GM23338 (cell line): ENCODE measurements around the gene CRYBB3. TPM values are rescaled to one million over a fixed set of nuclear protein-coding genes. Genes with fewer than 3 reads are reported as not detected.

Experiments used
- ATAC-seq: fragments of 200-7000 bp; cut with Tn5 transposase; 3 replicates; pipeline ENCODE4 v1.9.1; 2020
- DNase-seq: peaks from one replicate; pipeline ENCODE4 v3.0.0-alpha.2; 2015; ENCODE audit warnings: low spot score
- H2AFZ ChIP-seq: fragments of 200-600 bp; sonication (generic); 2 replicates; pipeline ENCODE4 v1.8.0; 2016; ENCODE audit warnings: antibody characterized with exemption, mild to moderate bottlenecking, moderate library complexity
- H3F3A ChIP-seq: fragments of 200-600 bp; sonication (generic); replicated peaks from 2 replicates; pipeline ENCODE4 v1.8.0; 2017; ENCODE audit warnings: antibody characterized with exemption, mixed run types, low read depth
- H3K27ac ChIP-seq: fragments of 200-600 bp; sonication (generic); 2 replicates; pipeline ENCODE4 v1.6.1; 2016; ENCODE audit warnings: low read depth
- H3K27me3 ChIP-seq: fragments of 200-600 bp; sonication (generic); 2 replicates; pipeline ENCODE4 v1.8.0; 2016; ENCODE audit warnings: mild to moderate bottlenecking, mixed run types, moderate library complexity; ENCODE audit not compliant: insufficient read depth
- H3K36me3 ChIP-seq: fragments of 200-600 bp; sonication (generic); 2 replicates; pipeline ENCODE4 v1.8.0; 2016; ENCODE audit warnings: mild to moderate bottlenecking; ENCODE audit not compliant: insufficient read depth
- H3K4me1 ChIP-seq: fragments of 200-600 bp; sonication (generic); 2 replicates; pipeline ENCODE4 v1.8.0; 2016; ENCODE audit warnings: mild to moderate bottlenecking, moderate library complexity; ENCODE audit not compliant: insufficient read depth
- H3K4me2 ChIP-seq: fragments of 200-600 bp; sonication (generic); 2 replicates; pipeline ENCODE4 v1.7.1; 2017; ENCODE audit warnings: mixed run types
- H3K4me3 ChIP-seq: fragments of 200-600 bp; sonication (generic); 2 replicates; pipeline ENCODE4 v1.6.1; 2016; ENCODE audit warnings: mixed run types
- H3K79me2 ChIP-seq: fragments of 200-600 bp; sonication (generic); replicated peaks from 2 replicates; pipeline ENCODE4 v1.8.0; 2017; ENCODE audit warnings: mild to moderate bottlenecking; ENCODE audit not compliant: insufficient read depth
- H3K9me2 ChIP-seq: fragments of 200-600 bp; sonication (generic); 2 replicates; pipeline ENCODE4 v1.8.0; 2017; ENCODE audit not compliant: insufficient read depth
- H4K20me1 ChIP-seq: fragments of 200-600 bp; sonication (generic); replicated peaks from 2 replicates; pipeline ENCODE4 v1.8.0; 2017; ENCODE audit warnings: mild to moderate bottlenecking; ENCODE audit not compliant: insufficient read depth
- H3K27ac Mint-ChIP-seq: 2 replicates; pipeline ENCODE4 v1.8.0; 2020; ENCODE audit warnings: inconsistent platforms, mild to moderate bottlenecking, moderate library complexity, mixed read lengths
- H3K27me3 Mint-ChIP-seq: 3 replicates; pipeline ENCODE4 v1.8.0; 2022; ENCODE audit warnings: low read depth, mild to moderate bottlenecking, moderate library complexity, mixed read lengths, inconsistent platforms; ENCODE audit not compliant: insufficient read depth, poor library complexity
- H3K36me3 Mint-ChIP-seq: 3 replicates; pipeline ENCODE4 v1.8.0; 2021; ENCODE audit warnings: low read depth, mild to moderate bottlenecking, inconsistent platforms, moderate library complexity, mixed read lengths
- H3K4me1 Mint-ChIP-seq: 3 replicates; pipeline ENCODE4 v1.8.0; 2020; ENCODE audit warnings: mild to moderate bottlenecking, inconsistent platforms, mixed read lengths
- H3K4me3 Mint-ChIP-seq: 3 replicates; pipeline ENCODE4 v1.8.0; 2021; ENCODE audit warnings: moderate library complexity, mild to moderate bottlenecking, inconsistent platforms, mixed read lengths
- H3K9me3 Mint-ChIP-seq: 3 replicates; pipeline ENCODE4 v1.8.0; 2020; ENCODE audit warnings: moderate library complexity, mild to moderate bottlenecking, inconsistent platforms, mixed read lengths
- CREB1 ChIP-seq: fragments of 250-450 bp; sonication (Bioruptor Pico); IDR thresholded peaks from 2 replicates; pipeline ENCODE4 v1.5.0; 2020; ENCODE audit warnings: low read depth, mild to moderate bottlenecking, moderate library complexity
- EZH2 ChIP-seq: fragments of 200-600 bp; sonication (generic); IDR thresholded peaks from one replicate; pipeline ENCODE4 v1.8.0; 2017; ENCODE audit warnings: antibody characterized with exemption, mild to moderate bottlenecking, low read depth; ENCODE audit not compliant: unreplicated experiment
- EZH2phosphoT487 ChIP-seq: fragments of 200-600 bp; sonication (generic); IDR thresholded peaks from one replicate; pipeline ENCODE4 v1.8.1; 2018; ENCODE audit warnings: antibody characterized with exemption; ENCODE audit not compliant: unreplicated experiment
- JUNB ChIP-seq: IDR thresholded peaks from one replicate; pipeline ENCODE4 v1.6.1; 2016; ENCODE audit warnings: antibody characterized with exemption; ENCODE audit not compliant: unreplicated experiment
- NANOG ChIP-seq: IDR thresholded peaks from 2 replicates; pipeline ENCODE4 v1.6.1; 2016; ENCODE audit warnings: antibody characterized with exemption, borderline replicate concordance
- POLR2AphosphoS5 ChIP-seq: IDR thresholded peaks from 2 replicates; pipeline ENCODE4 v1.6.1; 2016; ENCODE audit warnings: antibody characterized with exemption, low read depth
- STAT1 ChIP-seq: IDR thresholded peaks from one replicate; pipeline ENCODE4 v1.6.1; 2016; ENCODE audit warnings: antibody characterized with exemption; ENCODE audit not compliant: unreplicated experiment
- ZNF114 ChIP-seq: fragments of 250-450 bp; sonication (Bioruptor Pico); IDR thresholded peaks from 2 replicates; pipeline ENCODE4 v1.5.0; 2020; ENCODE audit warnings: mild to moderate bottlenecking, moderate library complexity
- ZNF331 ChIP-seq: fragments of 250-450 bp; sonication (Bioruptor Pico); IDR thresholded peaks from 2 replicates; pipeline ENCODE4 v1.5.0; 2020; ENCODE audit warnings: low read depth, mild to moderate bottlenecking, moderate library complexity
- polyA plus RNA-seq: library from polyadenylated mRNA; unstranded; fragments of >200 nt; fragmentation: Nextera tagmentation; extraction: Ambion mirVana; gene quantifications from 2 replicates; pipeline ENCODE4 v1.2.1, GENCODE V29; 2016
- total RNA-seq: library from RNA; depleted of rRNA; stranded (reverse); fragments of >200 nt; shearing (Covaris generic); gene quantifications from 2 replicates; pipeline ENCODE4 v1.2.3, GENCODE V29; 2014
- TF ChIP-seq, protein P1 (sequence below), 2 experiments: fragments of 200-600 bp in 1 of 2; sonication (generic) in 1 of 2; conservative IDR thresholded peaks; 2 replicates each; pipeline versions ENCODE4 v1.5.1 to v1.6.1; 2016 to 2017; ENCODE audit warnings: antibody characterized with exemption in 2 of 2, low read depth in 2 of 2, mild to moderate bottlenecking in 2 of 2, moderate library complexity in 1 of 2
- TF ChIP-seq, protein P2 (sequence below): fragments of 250-450 bp; sonication (Bioruptor Pico); IDR thresholded peaks from 2 replicates; pipeline ENCODE4 v1.5.0; 2020; ENCODE audit warnings: mild to moderate bottlenecking, moderate library complexity
- TF ChIP-seq, protein P3 (sequence below): IDR thresholded peaks from 2 replicates; pipeline ENCODE4 v1.6.1; 2016; ENCODE audit warnings: antibody characterized with exemption
- TF ChIP-seq, protein P4 (sequence below): IDR thresholded peaks from one replicate; pipeline ENCODE4 v1.6.1; 2018; ENCODE audit warnings: antibody characterized with exemption; ENCODE audit not compliant: unreplicated experiment

The CRYBB3 gene
- total and polyA plus RNA-seq, 2 experiments from 2014 or later, result 0.28 TPM; not detected in 1

DNA sequence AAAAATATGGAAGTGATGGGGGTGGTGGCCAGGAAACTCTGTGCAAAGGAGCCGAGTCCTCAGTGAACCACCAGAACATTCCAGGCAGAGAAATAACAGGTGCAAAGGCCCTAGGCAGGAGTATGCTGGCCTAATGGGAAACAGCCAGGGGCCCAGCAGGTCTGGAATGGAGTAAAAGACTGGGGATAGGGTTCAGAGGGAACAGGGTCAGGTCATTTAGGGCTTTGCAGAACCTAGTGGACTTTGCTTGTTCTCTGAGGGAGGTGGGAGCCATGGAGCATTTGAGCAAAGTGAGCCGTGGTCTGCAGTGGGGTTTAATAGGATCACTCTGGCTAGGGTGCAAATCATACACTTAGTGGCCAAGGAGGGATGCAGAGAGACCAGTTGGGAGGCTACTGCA is 8.7 kb downstream of the CRYBB3 start:
- H3K27ac Mint-ChIP-seq, result no peak overlapping the region
- H3K4me1 Mint-ChIP-seq, result no peaks in the 10 kb centered on the region
- H3K27ac ChIP-seq, result no peak overlapping the region
- H4K20me1 ChIP-seq, result no peaks in the 10 kb centered on the region
- H3K27me3 ChIP-seq, result no peaks in the 10 kb centered on the region
- peaks cover 2% of the 10 kb centered on the region for H3K27me3 Mint-ChIP-seq
- H3F3A ChIP-seq, result no peaks in the 10 kb centered on the region
- DNase-seq (no peak), ATAC-seq (no peak)
- H3K79me2 ChIP-seq, result no peaks in the 10 kb centered on the region
- no peak overlapping the region for H3K4me2 ChIP-seq
- no peaks in the 10 kb centered on the region for H3K36me3 Mint-ChIP-seq
- H2AFZ ChIP-seq, result no peak overlapping the region
- peaks cover 4% of the 10 kb centered on the region for H3K9me3 Mint-ChIP-seq
- H3K4me3 ChIP-seq, result no peak overlapping the region
- no peaks in the 10 kb centered on the region for H3K9me2 ChIP-seq
- H3K36me3 ChIP-seq, result no peaks in the 10 kb centered on the region
- TF ChIP-seq NANOG, result no peak
- no peak for TF ChIP-seq JUNB
- no peak for TF ChIP-seq CREB1
- TF ChIP-seq POLR2AphosphoS5, result no peak
- TF ChIP-seq, protein P1, sequence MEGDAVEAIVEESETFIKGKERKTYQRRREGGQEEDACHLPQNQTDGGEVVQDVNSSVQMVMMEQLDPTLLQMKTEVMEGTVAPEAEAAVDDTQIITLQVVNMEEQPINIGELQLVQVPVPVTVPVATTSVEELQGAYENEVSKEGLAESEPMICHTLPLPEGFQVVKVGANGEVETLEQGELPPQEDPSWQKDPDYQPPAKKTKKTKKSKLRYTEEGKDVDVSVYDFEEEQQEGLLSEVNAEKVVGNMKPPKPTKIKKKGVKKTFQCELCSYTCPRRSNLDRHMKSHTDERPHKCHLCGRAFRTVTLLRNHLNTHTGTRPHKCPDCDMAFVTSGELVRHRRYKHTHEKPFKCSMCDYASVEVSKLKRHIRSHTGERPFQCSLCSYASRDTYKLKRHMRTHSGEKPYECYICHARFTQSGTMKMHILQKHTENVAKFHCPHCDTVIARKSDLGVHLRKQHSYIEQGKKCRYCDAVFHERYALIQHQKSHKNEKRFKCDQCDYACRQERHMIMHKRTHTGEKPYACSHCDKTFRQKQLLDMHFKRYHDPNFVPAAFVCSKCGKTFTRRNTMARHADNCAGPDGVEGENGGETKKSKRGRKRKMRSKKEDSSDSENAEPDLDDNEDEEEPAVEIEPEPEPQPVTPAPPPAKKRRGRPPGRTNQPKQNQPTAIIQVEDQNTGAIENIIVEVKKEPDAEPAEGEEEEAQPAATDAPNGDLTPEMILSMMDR (conservative IDR thresholded peaks at IDR 0.05; ENCODE audit: low read depth in 2 of 2), result no peak
- TF ChIP-seq, protein P2, sequence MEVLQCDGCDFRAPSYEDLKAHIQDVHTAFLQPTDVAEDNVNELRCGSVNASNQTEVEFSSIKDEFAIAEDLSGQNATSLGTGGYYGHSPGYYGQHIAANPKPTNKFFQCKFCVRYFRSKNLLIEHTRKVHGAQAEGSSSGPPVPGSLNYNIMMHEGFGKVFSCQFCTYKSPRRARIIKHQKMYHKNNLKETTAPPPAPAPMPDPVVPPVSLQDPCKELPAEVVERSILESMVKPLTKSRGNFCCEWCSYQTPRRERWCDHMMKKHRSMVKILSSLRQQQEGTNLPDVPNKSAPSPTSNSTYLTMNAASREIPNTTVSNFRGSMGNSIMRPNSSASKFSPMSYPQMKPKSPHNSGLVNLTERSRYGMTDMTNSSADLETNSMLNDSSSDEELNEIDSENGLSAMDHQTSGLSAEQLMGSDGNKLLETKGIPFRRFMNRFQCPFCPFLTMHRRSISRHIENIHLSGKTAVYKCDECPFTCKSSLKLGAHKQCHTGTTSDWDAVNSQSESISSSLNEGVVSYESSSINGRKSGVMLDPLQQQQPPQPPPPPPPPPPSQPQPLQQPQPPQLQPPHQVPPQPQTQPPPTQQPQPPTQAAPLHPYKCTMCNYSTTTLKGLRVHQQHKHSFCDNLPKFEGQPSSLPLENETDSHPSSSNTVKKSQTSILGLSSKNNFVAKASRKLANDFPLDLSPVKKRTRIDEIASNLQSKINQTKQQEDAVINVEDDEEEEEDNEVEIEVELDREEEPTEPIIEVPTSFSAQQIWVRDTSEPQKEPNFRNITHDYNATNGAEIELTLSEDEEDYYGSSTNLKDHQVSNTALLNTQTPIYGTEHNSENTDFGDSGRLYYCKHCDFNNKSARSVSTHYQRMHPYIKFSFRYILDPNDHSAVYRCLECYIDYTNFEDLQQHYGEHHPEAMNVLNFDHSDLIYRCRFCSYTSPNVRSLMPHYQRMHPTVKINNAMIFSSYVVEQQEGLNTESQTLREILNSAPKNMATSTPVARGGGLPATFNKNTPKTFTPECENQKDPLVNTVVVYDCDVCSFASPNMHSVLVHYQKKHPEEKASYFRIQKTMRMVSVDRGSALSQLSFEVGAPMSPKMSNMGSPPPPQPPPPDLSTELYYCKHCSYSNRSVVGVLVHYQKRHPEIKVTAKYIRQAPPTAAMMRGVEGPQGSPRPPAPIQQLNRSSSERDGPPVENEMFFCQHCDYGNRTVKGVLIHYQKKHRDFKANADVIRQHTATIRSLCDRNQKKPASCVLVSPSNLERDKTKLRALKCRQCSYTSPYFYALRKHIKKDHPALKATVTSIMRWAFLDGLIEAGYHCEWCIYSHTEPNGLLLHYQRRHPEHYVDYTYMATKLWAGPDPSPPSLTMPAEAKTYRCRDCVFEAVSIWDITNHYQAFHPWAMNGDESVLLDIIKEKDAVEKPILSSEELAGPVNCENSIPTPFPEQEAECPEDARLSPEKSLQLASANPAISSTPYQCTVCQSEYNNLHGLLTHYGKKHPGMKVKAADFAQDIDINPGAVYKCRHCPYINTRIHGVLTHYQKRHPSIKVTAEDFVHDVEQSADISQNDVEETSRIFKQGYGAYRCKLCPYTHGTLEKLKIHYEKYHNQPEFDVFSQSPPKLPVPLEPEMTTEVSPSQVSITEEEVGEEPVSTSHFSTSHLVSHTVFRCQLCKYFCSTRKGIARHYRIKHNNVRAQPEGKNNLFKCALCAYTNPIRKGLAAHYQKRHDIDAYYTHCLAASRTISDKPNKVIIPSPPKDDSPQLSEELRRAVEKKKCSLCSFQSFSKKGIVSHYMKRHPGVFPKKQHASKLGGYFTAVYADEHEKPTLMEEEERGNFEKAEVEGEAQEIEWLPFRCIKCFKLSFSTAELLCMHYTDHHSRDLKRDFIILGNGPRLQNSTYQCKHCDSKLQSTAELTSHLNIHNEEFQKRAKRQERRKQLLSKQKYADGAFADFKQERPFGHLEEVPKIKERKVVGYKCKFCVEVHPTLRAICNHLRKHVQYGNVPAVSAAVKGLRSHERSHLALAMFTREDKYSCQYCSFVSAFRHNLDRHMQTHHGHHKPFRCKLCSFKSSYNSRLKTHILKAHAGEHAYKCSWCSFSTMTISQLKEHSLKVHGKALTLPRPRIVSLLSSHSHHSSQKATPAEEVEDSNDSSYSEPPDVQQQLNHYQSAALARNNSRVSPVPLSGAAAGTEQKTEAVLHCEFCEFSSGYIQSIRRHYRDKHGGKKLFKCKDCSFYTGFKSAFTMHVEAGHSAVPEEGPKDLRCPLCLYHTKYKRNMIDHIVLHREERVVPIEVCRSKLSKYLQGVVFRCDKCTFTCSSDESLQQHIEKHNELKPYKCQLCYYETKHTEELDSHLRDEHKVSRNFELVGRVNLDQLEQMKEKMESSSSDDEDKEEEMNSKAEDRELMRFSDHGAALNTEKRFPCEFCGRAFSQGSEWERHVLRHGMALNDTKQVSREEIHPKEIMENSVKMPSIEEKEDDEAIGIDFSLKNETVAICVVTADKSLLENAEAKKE (CRISPR knock-in tag), result no peak
- no peak for TF ChIP-seq ZNF331
- TF ChIP-seq, protein P3, sequence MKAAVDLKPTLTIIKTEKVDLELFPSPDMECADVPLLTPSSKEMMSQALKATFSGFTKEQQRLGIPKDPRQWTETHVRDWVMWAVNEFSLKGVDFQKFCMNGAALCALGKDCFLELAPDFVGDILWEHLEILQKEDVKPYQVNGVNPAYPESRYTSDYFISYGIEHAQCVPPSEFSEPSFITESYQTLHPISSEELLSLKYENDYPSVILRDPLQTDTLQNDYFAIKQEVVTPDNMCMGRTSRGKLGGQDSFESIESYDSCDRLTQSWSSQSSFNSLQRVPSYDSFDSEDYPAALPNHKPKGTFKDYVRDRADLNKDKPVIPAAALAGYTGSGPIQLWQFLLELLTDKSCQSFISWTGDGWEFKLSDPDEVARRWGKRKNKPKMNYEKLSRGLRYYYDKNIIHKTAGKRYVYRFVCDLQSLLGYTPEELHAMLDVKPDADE, result no peak
- TF ChIP-seq, protein P4, sequence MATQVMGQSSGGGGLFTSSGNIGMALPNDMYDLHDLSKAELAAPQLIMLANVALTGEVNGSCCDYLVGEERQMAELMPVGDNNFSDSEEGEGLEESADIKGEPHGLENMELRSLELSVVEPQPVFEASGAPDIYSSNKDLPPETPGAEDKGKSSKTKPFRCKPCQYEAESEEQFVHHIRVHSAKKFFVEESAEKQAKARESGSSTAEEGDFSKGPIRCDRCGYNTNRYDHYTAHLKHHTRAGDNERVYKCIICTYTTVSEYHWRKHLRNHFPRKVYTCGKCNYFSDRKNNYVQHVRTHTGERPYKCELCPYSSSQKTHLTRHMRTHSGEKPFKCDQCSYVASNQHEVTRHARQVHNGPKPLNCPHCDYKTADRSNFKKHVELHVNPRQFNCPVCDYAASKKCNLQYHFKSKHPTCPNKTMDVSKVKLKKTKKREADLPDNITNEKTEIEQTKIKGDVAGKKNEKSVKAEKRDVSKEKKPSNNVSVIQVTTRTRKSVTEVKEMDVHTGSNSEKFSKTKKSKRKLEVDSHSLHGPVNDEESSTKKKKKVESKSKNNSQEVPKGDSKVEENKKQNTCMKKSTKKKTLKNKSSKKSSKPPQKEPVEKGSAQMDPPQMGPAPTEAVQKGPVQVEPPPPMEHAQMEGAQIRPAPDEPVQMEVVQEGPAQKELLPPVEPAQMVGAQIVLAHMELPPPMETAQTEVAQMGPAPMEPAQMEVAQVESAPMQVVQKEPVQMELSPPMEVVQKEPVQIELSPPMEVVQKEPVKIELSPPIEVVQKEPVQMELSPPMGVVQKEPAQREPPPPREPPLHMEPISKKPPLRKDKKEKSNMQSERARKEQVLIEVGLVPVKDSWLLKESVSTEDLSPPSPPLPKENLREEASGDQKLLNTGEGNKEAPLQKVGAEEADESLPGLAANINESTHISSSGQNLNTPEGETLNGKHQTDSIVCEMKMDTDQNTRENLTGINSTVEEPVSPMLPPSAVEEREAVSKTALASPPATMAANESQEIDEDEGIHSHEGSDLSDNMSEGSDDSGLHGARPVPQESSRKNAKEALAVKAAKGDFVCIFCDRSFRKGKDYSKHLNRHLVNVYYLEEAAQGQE, result no peak
- TF ChIP-seq STAT1, result no peak
- no peak for TF ChIP-seq ZNF114 (CRISPR knock-in tag)
- TF ChIP-seq EZH2phosphoT487, result no peak
- TF ChIP-seq EZH2, result no peak
- no peak overlapping the region for H3K4me3 Mint-ChIP-seq
- no peaks in the 10 kb centered on the region for H3K4me1 ChIP-seq
